Activated T-helper 17 cell treated with anti-CD3 and anti-CD28 coated beads, Interleukin-2, amount 50 U/mL, for 72 hours (primary cell): Measurements from ENCODE around the gene SLC8A3. TPM values are rescaled to one million over a fixed set of nuclear protein-coding genes. Genes with fewer than 3 reads are reported as not detected.
"Not testable (repeated sequence)": the region's sequence is repeated elsewhere in the genome, so short reads cannot be mapped to it uniquely, and the experiment has no call there.

Source experiments
- ATAC-seq: fragments of 150-1000 bp; cut with Tn5 transposase; replicated peaks from 2 replicates; pipeline ENCODE4 v1.10.0; 2021; ENCODE audit warnings: mild to moderate bottlenecking, moderate library complexity
- H3K27ac Mint-ChIP-seq: one replicate; pipeline ENCODE4 v1.8.0; 2022; ENCODE audit warnings: mixed read lengths
- H3K27me3 Mint-ChIP-seq: one replicate; pipeline ENCODE4 v1.8.0; 2022; ENCODE audit warnings: mixed read lengths
- H3K36me3 Mint-ChIP-seq: one replicate; pipeline ENCODE4 v1.8.0; 2022; ENCODE audit warnings: low read depth, mild to moderate bottlenecking, mixed read lengths
- H3K4me1 Mint-ChIP-seq: one replicate; pipeline ENCODE4 v1.8.0; 2022; ENCODE audit warnings: mixed read lengths
- H3K4me3 Mint-ChIP-seq: one replicate; pipeline ENCODE4 v1.8.0; 2022; ENCODE audit warnings: mild to moderate bottlenecking, mixed read lengths
- H3K9me3 Mint-ChIP-seq: one replicate; pipeline ENCODE4 v1.8.0; 2022; ENCODE audit warnings: mixed read lengths
- total RNA-seq, 2 donors: library from RNA; stranded (reverse); gene quantifications; one replicate each; pipeline ENCODE4 v1.2.3, GENCODE V29; 2022

Gene SLC8A3
- 1 to 10 TPM in 1 of 2 donors, under 1 TPM in 1; 0.15 to 2.0 TPM for total RNA-seq

GRCh38 chr14:70188659-70189455 is at the start of gene SLC8A3:
SLC8A3 (minus strand) TSS chr14:70188951; CDS start chr14:70168422, 20,529 bp downstream.
- ATAC-seq: peak; percentile 54
- peak within 1 kb of the TSS; percentile 56 for H3K27ac Mint-ChIP-seq
- H3K4me3 Mint-ChIP-seq: peak within 1 kb of the TSS; percentile 85
- H3K9me3 Mint-ChIP-seq: no peaks in the 10 kb centered on the region
- H3K36me3 Mint-ChIP-seq: no peaks in the 10 kb centered on the region
- peaks cover 5% of the 10 kb centered on the region for H3K4me1 Mint-ChIP-seq
- H3K27me3 Mint-ChIP-seq: peaks cover 64% of the 10 kb centered on the region

GRCh38 chr14:70237710-70238109 is 49.0 kb upstream of the SLC8A3 start:
- H3K4me1 Mint-ChIP-seq: no peaks in the 10 kb centered on the region
- peaks cover 48% of the 10 kb centered on the region for H3K27me3 Mint-ChIP-seq
- no peak overlapping the region for H3K4me3 Mint-ChIP-seq
- ATAC-seq: no peak
- no peaks in the 10 kb centered on the region for H3K9me3 Mint-ChIP-seq
- H3K27ac Mint-ChIP-seq: no peak overlapping the region
- H3K36me3 Mint-ChIP-seq: no peaks in the 10 kb centered on the region

GRCh38 chr14:70234066-70234950 is 45.6 kb upstream of the SLC8A3 start:
- no peak overlapping the region for H3K4me3 Mint-ChIP-seq
- no peak overlapping the region for H3K27ac Mint-ChIP-seq
- H3K27me3 Mint-ChIP-seq: peaks cover 38% of the 10 kb centered on the region
- no peaks in the 10 kb centered on the region for H3K36me3 Mint-ChIP-seq
- no peaks in the 10 kb centered on the region for H3K4me1 Mint-ChIP-seq
- no peaks in the 10 kb centered on the region for H3K9me3 Mint-ChIP-seq
- no peak for ATAC-seq

GRCh38 chr14:70231756-70232544 is 43.2 kb upstream of the SLC8A3 start:
- not testable (repeated sequence) for H3K9me3 Mint-ChIP-seq, ATAC-seq, H3K4me1 Mint-ChIP-seq, H3K36me3 Mint-ChIP-seq, H3K4me3 Mint-ChIP-seq, H3K27ac Mint-ChIP-seq
- H3K27me3 Mint-ChIP-seq: peaks cover 29% of the 10 kb centered on the region

- H3K36me3 Mint-ChIP-seq, H3K4me1 Mint-ChIP-seq, H3K27ac Mint-ChIP-seq, H3K9me3 Mint-ChIP-seq, H3K4me3 Mint-ChIP-seq, ATAC-seq: not testable (repeated sequence)
- H3K27me3 Mint-ChIP-seq: peaks cover 28% of the 10 kb centered on the region
Measured at GRCh38 chr14:70229877-70230640, 41.3 kb upstream of the SLC8A3 start.

- no peak overlapping the region for H3K27ac Mint-ChIP-seq
- no peaks in the 10 kb centered on the region for H3K4me1 Mint-ChIP-seq
- H3K4me3 Mint-ChIP-seq: no peak overlapping the region
- H3K27me3 Mint-ChIP-seq: peaks cover 29% of the 10 kb centered on the region
- no peaks in the 10 kb centered on the region for H3K36me3 Mint-ChIP-seq
- no peaks in the 10 kb centered on the region for H3K9me3 Mint-ChIP-seq
- ATAC-seq: no peak
Measured at GRCh38 chr14:70213721-70214282, 25.1 kb upstream of the SLC8A3 start.

- no peak overlapping the region for H3K27ac Mint-ChIP-seq
- H3K4me1 Mint-ChIP-seq: no peaks in the 10 kb centered on the region
- no peaks in the 10 kb centered on the region for H3K36me3 Mint-ChIP-seq
- no peak for ATAC-seq
- H3K27me3 Mint-ChIP-seq: peaks cover 28% of the 10 kb centered on the region
- H3K9me3 Mint-ChIP-seq: no peaks in the 10 kb centered on the region
- H3K4me3 Mint-ChIP-seq: no peak overlapping the region
Measured at GRCh38 chr14:70212752-70213151, 24.0 kb upstream of the SLC8A3 start.

- no peak overlapping the region for H3K4me3 Mint-ChIP-seq
- H3K9me3 Mint-ChIP-seq: no peaks in the 10 kb centered on the region
- no peaks in the 10 kb centered on the region for H3K36me3 Mint-ChIP-seq
- no peaks in the 10 kb centered on the region for H3K4me1 Mint-ChIP-seq
- peaks cover 39% of the 10 kb centered on the region for H3K27me3 Mint-ChIP-seq
- no peak for ATAC-seq
- no peak overlapping the region for H3K27ac Mint-ChIP-seq
Measured at GRCh38 chr14:70208380-70208779, 19.6 kb upstream of the SLC8A3 start.

GRCh38 chr14:70203686-70204085 is 14.9 kb upstream of the SLC8A3 start:
- H3K36me3 Mint-ChIP-seq: no peaks in the 10 kb centered on the region
- ATAC-seq: no peak
- no peaks in the 10 kb centered on the region for H3K4me1 Mint-ChIP-seq
- H3K27me3 Mint-ChIP-seq: peaks cover 46% of the 10 kb centered on the region
- H3K27ac Mint-ChIP-seq: no peak overlapping the region
- no peak overlapping the region for H3K4me3 Mint-ChIP-seq
- peaks cover 3% of the 10 kb centered on the region for H3K9me3 Mint-ChIP-seq

GRCh38 chr14:70201994-70202393 is 13.2 kb upstream of the SLC8A3 start:
- Mint-ChIP-seq H3K4me1 (no peaks in the 10 kb centered on the region), H3K4me3 (no peak overlapping the region), H3K27ac (no peak overlapping the region), H3K36me3 (no peaks in the 10 kb centered on the region), H3K27me3 (peaks cover 47% of the 10 kb centered on the region), H3K9me3 (peaks cover 3% of the 10 kb centered on the region)
- no peak for ATAC-seq

GRCh38 chr14:70193396-70193795 is 4.6 kb upstream of the SLC8A3 start:
- peaks cover 71% of the 10 kb centered on the region for H3K27me3 Mint-ChIP-seq
- no peak for ATAC-seq
- no peak overlapping the region for H3K27ac Mint-ChIP-seq
- H3K4me1 Mint-ChIP-seq: no peaks in the 10 kb centered on the region
- H3K4me3 Mint-ChIP-seq: no peak overlapping the region
- no peaks in the 10 kb centered on the region for H3K36me3 Mint-ChIP-seq
- no peaks in the 10 kb centered on the region for H3K9me3 Mint-ChIP-seq

- Mint-ChIP-seq H3K36me3 (no peaks in the 10 kb centered on the region), H3K27me3 (peaks cover 73% of the 10 kb centered on the region), H3K4me1 (peaks cover 3% of the 10 kb centered on the region), H3K9me3 (no peaks in the 10 kb centered on the region), H3K27ac (no peak overlapping the region), H3K4me3 (no peak overlapping the region)
- no peak for ATAC-seq
Measured at GRCh38 chr14:70192915-70193314, 4.2 kb upstream of the SLC8A3 start.

GRCh38 chr14:70190156-70190555 is 1.4 kb upstream of the SLC8A3 start:
- Mint-ChIP-seq H3K4me3 (peak overlapping the region; percentile 61), H3K36me3 (no peaks in the 10 kb centered on the region), H3K9me3 (no peaks in the 10 kb centered on the region), H3K27me3 (peaks cover 75% of the 10 kb centered on the region), H3K27ac (no peak overlapping the region), H3K4me1 (peaks cover 5% of the 10 kb centered on the region)
- no peak for ATAC-seq
